ENCODE data around the gene UBE2L6.

- TF ChIP-seq, protein P1, sequence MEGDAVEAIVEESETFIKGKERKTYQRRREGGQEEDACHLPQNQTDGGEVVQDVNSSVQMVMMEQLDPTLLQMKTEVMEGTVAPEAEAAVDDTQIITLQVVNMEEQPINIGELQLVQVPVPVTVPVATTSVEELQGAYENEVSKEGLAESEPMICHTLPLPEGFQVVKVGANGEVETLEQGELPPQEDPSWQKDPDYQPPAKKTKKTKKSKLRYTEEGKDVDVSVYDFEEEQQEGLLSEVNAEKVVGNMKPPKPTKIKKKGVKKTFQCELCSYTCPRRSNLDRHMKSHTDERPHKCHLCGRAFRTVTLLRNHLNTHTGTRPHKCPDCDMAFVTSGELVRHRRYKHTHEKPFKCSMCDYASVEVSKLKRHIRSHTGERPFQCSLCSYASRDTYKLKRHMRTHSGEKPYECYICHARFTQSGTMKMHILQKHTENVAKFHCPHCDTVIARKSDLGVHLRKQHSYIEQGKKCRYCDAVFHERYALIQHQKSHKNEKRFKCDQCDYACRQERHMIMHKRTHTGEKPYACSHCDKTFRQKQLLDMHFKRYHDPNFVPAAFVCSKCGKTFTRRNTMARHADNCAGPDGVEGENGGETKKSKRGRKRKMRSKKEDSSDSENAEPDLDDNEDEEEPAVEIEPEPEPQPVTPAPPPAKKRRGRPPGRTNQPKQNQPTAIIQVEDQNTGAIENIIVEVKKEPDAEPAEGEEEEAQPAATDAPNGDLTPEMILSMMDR (IDR thresholded peaks at IDR 0.05), result no peak
- TF ChIP-seq ZFX (IDR thresholded peaks at IDR 0.05; ENCODE audit: borderline replicate concordance), result no peak
These were observed at the start of gene UBE2L6 for GRCh38 chr11:57567515-57568329.
